ENCODE results near the gene PRR5. TPM values are rescaled to one million over a fixed set of nuclear protein-coding genes. Genes with fewer than 3 reads are reported as not detected.
A peak's percentile ranks its signal among the peaks of the same experiment; 100 is the strongest.

The PRR5 gene
- total and polyA plus RNA-seq, 2 donors from 2014 or later: 24.0 to 46.0 TPM

- FAIRE-seq (no peak), DNase-seq (peak in 1 of 5 donors; percentile 57)
- Histone ChIP-seq H3K27ac (ENCODE audit: low read depth in 2 of 2, low read length in 2 of 2) (peak overlapping the region; percentile 47 to 71), H3K36me3 (ENCODE audit: control insufficient read depth in 2 of 3, insufficient read depth in 3 of 3, low read length in 3 of 3) (no peaks in the 10 kb centered on the region), H3K9ac (ENCODE audit: low read length in 3 of 3) (no peak overlapping the region), H3K9me3 (ENCODE audit: control insufficient read depth in 2 of 3, insufficient read depth in 1 of 3, low read length in 3 of 3) (no peaks in the 10 kb centered on the region), H3K4me3 (ENCODE audit: low read length in 3 of 3) (no peak overlapping the region), H3K4me1 (ENCODE audit: control insufficient read depth in 2 of 3, insufficient read depth in 2 of 3, low read depth in 1 of 3, low read length in 3 of 3) (peaks cover 0 to 5% (median 0%) of the 10 kb centered on the region in 3 donors), H3K27me3 (ENCODE audit: control insufficient read depth, insufficient read depth, low read length) (no peaks in the 10 kb centered on the region)
- TF ChIP-seq, protein P1, sequence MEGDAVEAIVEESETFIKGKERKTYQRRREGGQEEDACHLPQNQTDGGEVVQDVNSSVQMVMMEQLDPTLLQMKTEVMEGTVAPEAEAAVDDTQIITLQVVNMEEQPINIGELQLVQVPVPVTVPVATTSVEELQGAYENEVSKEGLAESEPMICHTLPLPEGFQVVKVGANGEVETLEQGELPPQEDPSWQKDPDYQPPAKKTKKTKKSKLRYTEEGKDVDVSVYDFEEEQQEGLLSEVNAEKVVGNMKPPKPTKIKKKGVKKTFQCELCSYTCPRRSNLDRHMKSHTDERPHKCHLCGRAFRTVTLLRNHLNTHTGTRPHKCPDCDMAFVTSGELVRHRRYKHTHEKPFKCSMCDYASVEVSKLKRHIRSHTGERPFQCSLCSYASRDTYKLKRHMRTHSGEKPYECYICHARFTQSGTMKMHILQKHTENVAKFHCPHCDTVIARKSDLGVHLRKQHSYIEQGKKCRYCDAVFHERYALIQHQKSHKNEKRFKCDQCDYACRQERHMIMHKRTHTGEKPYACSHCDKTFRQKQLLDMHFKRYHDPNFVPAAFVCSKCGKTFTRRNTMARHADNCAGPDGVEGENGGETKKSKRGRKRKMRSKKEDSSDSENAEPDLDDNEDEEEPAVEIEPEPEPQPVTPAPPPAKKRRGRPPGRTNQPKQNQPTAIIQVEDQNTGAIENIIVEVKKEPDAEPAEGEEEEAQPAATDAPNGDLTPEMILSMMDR (IDR thresholded peaks at IDR 0.05; ENCODE audit: borderline replicate concordance, extremely low read depth, insufficient read depth): no peak
- intact Hi-C loops (cut with DNase I): no loop called here
These were observed 63.7 kb downstream of the PRR5 start for GRCh38 chr22:44765571-44766285.

GRCh38 chr22:44773082-44773481 lies 71.1 kb downstream of the PRR5 start:
- H3K9ac ChIP-seq (ENCODE audit: low read length in 3 of 3): no peak overlapping the region
- peaks cover 0 to 13% (median 0%) of the 10 kb centered on the region in 3 donors for H3K9me3 ChIP-seq (ENCODE audit: control insufficient read depth in 2 of 3, insufficient read depth in 1 of 3, low read length in 3 of 3)
- TF ChIP-seq, protein P1 (IDR thresholded peaks at IDR 0.05; ENCODE audit: borderline replicate concordance, extremely low read depth, insufficient read depth): no peak
- no peak overlapping the region for H3K4me3 ChIP-seq (ENCODE audit: low read length in 3 of 3)
- no peak overlapping the region for H3K27ac ChIP-seq (ENCODE audit: low read depth in 2 of 2, low read length in 2 of 2)
- no peak for DNase-seq
- no peaks in the 10 kb centered on the region for H3K36me3 ChIP-seq (ENCODE audit: control insufficient read depth in 2 of 3, insufficient read depth in 3 of 3, low read length in 3 of 3)
- no peaks in the 10 kb centered on the region for H3K27me3 ChIP-seq (ENCODE audit: control insufficient read depth, insufficient read depth, low read length)
- peaks cover 0 to 11% (median 4%) of the 10 kb centered on the region in 3 donors for H3K4me1 ChIP-seq (ENCODE audit: control insufficient read depth in 2 of 3, insufficient read depth in 2 of 3, low read depth in 1 of 3, low read length in 3 of 3)
- intact Hi-C loops (cut with DNase I): no loop called here
- FAIRE-seq: no peak

GRCh38 chr22:44775862-44776261 lies 73.9 kb downstream of the PRR5 start:
- Histone ChIP-seq H3K4me3 (ENCODE audit: low read length in 3 of 3) (no peak overlapping the region), H3K27ac (ENCODE audit: low read depth in 2 of 2, low read length in 2 of 2) (no peak overlapping the region), H3K9me3 (ENCODE audit: control insufficient read depth in 2 of 3, insufficient read depth in 1 of 3, low read length in 3 of 3) (peaks cover 0 to 13% (median 0%) of the 10 kb centered on the region in 3 donors), H3K36me3 (ENCODE audit: control insufficient read depth in 2 of 3, insufficient read depth in 3 of 3, low read length in 3 of 3) (no peaks in the 10 kb centered on the region), H3K9ac (ENCODE audit: low read length in 3 of 3) (no peak overlapping the region), H3K4me1 (ENCODE audit: control insufficient read depth in 2 of 3, insufficient read depth in 2 of 3, low read depth in 1 of 3, low read length in 3 of 3) (peaks cover 0 to 17% (median 4%) of the 10 kb centered on the region in 3 donors), H3K27me3 (ENCODE audit: control insufficient read depth, insufficient read depth, low read length) (no peaks in the 10 kb centered on the region)
- TF ChIP-seq, protein P1 (IDR thresholded peaks at IDR 0.05; ENCODE audit: borderline replicate concordance, extremely low read depth, insufficient read depth): no peak
- intact Hi-C loops (cut with DNase I): no loop called here
- no peak for FAIRE-seq
- peak in 1 of 5 donors; percentile 51 for DNase-seq
